ENCODE measurements around the gene GRIPAP1. TPM values are rescaled to one million over a fixed set of nuclear protein-coding genes. Genes with fewer than 3 reads are reported as not detected.
A peak's percentile ranks its signal among the peaks of the same experiment; 100 is the strongest.

The GRIPAP1 gene
- total RNA-seq, 2 donors from 2014 or later, result 9.6 to 16.0 TPM

GRCh38 chrX:48965959-48966358, 36.1 kb downstream of the GRIPAP1 start:
- no peak for DNase-seq (ENCODE audit: low spot score)
- no peak overlapping the region for H3K27ac ChIP-seq
- no peak for TF ChIP-seq CTCF (IDR thresholded peaks at IDR 0.05)
- H3K4me1 ChIP-seq, result no peaks in the 10 kb centered on the region
- no peak overlapping the region for H3K4me3 ChIP-seq
- H3K9me3 ChIP-seq, result no peaks in the 10 kb centered on the region
- no peaks in the 10 kb centered on the region for H3K27me3 ChIP-seq
- H3K36me3 ChIP-seq, result no peaks in the 10 kb centered on the region

DNA sequence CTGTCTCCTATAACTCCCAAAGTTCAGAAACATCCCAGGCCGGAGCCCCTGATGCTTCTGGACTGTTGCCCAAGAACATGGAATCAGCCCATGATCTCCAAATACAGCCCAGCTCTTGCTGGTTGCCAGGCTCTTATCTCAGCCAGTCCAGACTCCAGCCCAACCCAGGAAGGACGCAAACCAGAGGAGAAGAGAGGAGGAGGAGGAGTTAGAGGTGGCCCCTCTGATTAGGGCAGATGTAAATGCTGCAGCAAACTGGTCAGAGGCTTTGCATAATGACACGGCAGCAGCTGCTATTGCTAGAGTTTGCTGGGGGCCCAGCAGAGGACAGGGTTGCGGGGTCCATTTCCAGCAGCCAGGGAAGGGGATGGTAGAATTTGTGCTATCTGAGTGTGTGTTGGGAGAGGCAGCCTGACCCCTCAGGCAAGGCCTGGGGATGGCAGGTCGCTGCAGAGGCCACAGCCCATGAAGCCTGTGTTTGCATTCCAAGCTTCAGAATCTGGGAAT, 40.4 kb downstream of the GRIPAP1 start:
- peak overlapping the region in 1 of 2 donors; percentile 23 for H3K27ac ChIP-seq
- H3K27me3 ChIP-seq, result no peaks in the 10 kb centered on the region
- no peaks in the 10 kb centered on the region for H3K36me3 ChIP-seq
- H3K4me1 ChIP-seq, result peaks cover 0 to 2% of the 10 kb centered on the region in 2 donors
- no peaks in the 10 kb centered on the region for H3K9me3 ChIP-seq
- no peak overlapping the region for H3K4me3 ChIP-seq
- TF ChIP-seq CTCF (IDR thresholded peaks at IDR 0.05), result no peak
- peak; percentile 64 for DNase-seq (ENCODE audit: low spot score)

- H3K4me1 ChIP-seq, result peaks cover 0 to 15% of the 10 kb centered on the region in 2 donors
- H3K36me3 ChIP-seq, result peaks cover 10% of the 10 kb centered on the region
- H3K27ac ChIP-seq, result peak overlapping the region in 1 of 2 donors; percentile 23
- no peak overlapping the region for H3K4me3 ChIP-seq
- no peak for DNase-seq (ENCODE audit: low spot score)
- H3K27me3 ChIP-seq, result no peaks in the 10 kb centered on the region
- no peaks in the 10 kb centered on the region for H3K9me3 ChIP-seq
- TF ChIP-seq CTCF (IDR thresholded peaks at IDR 0.05), result no peak
Observed at GRCh38 chrX:48960291-48960690, 41.8 kb downstream of the GRIPAP1 start.

GRCh38 chrX:48958635-48959094, 43.4 kb downstream of the GRIPAP1 start:
- H3K9me3 ChIP-seq, result no peaks in the 10 kb centered on the region
- peak; percentile 67 for DNase-seq (ENCODE audit: low spot score)

DNA sequence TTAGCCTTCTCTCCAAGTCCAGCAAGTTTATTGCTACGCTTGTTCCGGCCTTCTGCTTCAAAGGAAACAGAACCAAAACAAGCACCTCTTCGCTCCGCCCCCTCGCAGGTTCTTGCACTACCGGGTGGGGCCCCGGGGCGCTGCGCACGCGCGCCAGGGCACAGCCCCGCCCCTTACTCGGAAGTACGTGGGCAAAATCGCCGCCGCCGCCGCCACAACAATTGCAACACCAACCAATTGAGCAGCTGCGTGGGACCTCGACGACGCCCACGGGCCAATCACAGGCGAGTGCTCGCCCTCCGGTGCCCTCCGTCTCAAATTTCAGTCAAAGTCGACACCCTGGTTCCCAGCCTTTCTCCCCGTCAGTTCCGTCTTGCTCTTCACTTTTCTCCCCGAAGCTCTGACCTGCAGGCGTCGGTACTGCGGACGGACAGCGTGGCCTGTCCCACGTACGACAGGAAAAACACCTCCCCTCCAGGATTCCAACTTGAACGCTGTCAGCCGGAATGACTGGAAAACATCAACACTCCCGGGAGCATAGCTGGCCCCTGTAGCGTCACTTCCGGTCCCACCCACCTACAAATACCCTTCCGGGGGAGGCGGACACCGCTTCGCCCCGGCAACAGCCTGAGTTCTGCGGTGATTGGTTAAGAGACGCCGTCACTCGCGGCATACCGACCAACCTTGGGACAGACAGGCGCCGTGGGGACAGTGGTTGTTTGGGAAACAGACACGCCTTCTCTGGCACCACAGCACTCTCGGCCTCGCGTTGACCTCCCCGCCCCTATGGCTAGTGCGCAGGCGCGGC, 44.0 kb downstream of the GRIPAP1 start:
- Histone ChIP-seq H3K27ac (peak overlapping the region; percentile 90 to 98), H3K27me3 (no peaks in the 10 kb centered on the region), H3K36me3 (peaks cover 14% of the 10 kb centered on the region), H3K4me1 (peaks cover 0 to 31% of the 10 kb centered on the region in 2 donors), H3K9me3 (no peaks in the 10 kb centered on the region), H3K4me3 (peak overlapping the region; percentile 62 to 65)
- peak; percentile 98 for DNase-seq (ENCODE audit: low spot score)
- TF ChIP-seq CTCF (IDR thresholded peaks at IDR 0.05), result no peak

More at GRCh38 chrX:48958635-48959094, 43.4 kb downstream of the GRIPAP1 start:
- H3K4me3 ChIP-seq, result peak overlapping the region; percentile 52 to 62
- peak overlapping the region; percentile 90 to 98 for H3K27ac ChIP-seq
- TF ChIP-seq CTCF (IDR thresholded peaks at IDR 0.05), result no peak
- no peaks in the 10 kb centered on the region for H3K27me3 ChIP-seq
- H3K4me1 ChIP-seq, result peaks cover 0 to 28% of the 10 kb centered on the region in 2 donors
- peaks cover 14% of the 10 kb centered on the region for H3K36me3 ChIP-seq
